ENCODE results near the gene GOLGA6C. TPM values are rescaled to one million over a fixed set of nuclear protein-coding genes. Genes with fewer than 3 reads are reported as not detected.
"Not testable (repeated sequence)": the region's sequence is repeated elsewhere in the genome, so short reads cannot be mapped to it uniquely, and the experiment has no call there.

The GOLGA6C gene, protein sequence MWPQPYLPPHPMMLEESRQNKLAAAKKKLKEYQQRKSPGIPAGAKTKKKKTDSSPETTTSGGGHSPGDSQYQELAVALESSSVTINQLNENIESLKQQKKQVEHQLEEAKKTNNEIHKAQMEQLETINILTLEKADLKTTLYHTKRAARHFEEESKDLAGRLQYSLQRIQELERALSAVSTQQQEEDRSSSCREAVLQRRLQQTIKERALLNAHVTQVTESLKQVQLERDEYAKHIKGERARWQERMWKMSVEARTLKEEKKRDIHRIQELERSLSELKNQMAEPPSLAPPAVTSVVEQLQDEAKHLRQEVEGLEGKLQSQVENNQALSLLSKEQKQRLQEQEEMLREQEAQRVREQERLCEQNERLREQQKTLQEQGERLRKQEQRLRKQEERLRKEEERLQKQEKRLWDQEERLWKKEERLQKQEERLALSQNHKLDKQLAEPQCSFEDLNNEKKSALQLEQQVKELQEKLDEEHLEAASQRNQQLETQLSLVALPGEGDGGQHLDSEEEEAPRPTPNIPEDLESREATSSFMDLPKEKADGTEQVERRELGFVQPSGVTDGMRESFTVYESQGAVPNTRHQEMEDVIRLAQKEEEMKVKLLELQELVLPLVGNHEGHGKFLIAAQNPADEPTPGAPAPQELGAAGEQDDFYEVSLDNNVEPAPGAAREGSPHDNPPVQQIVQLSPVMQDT
- total RNA-seq: not detected in 2 replicates

- not testable (repeated sequence) for H4K20me1 ChIP-seq (ENCODE audit: insufficient read depth, low read length); H3K9me3 ChIP-seq (ENCODE audit: low read depth, low read length); H3K4me1 ChIP-seq (ENCODE audit: insufficient read depth, low read length); H3K27ac ChIP-seq (ENCODE audit: low read depth, low read length); H3K36me3 ChIP-seq (ENCODE audit: insufficient read depth, low read length); H3K4me3 ChIP-seq (ENCODE audit: insufficient read depth, low read length); H3K4me2 ChIP-seq (ENCODE audit: insufficient read depth, low read length); DNase-seq (ENCODE audit: insufficient read length, low spot score, missing footprints); H3K79me2 ChIP-seq (ENCODE audit: insufficient read depth, low read length); H2AFZ ChIP-seq (ENCODE audit: low read length); H3K27me3 ChIP-seq (ENCODE audit: insufficient read depth, low read length)
These were observed at the start of gene GOLGA6C for GRCh38 chr15:75258034-75258433. Gene GOLGA6C, plus strand, starts transcription at chr15:75258334. Its CDS starts 265 bp downstream, at chr15:75258599.

GRCh38 chr15:75208501-75209288 lies 49.4 kb upstream of the GOLGA6C start:
- Histone ChIP-seq H3K4me2 (ENCODE audit: insufficient read depth, low read length) (no peak overlapping the region), H3K27me3 (ENCODE audit: insufficient read depth, low read length) (no peaks in the 10 kb centered on the region), H2AFZ (ENCODE audit: low read length) (no peak overlapping the region), H3K79me2 (ENCODE audit: insufficient read depth, low read length) (peaks cover 96% of the 10 kb centered on the region), H3K4me1 (ENCODE audit: insufficient read depth, low read length) (peaks cover 10% of the 10 kb centered on the region), H3K4me3 (ENCODE audit: insufficient read depth, low read length) (no peak overlapping the region), H3K36me3 (ENCODE audit: insufficient read depth, low read length) (peaks cover 58% of the 10 kb centered on the region), H3K27ac (ENCODE audit: low read depth, low read length) (no peak overlapping the region), H4K20me1 (ENCODE audit: insufficient read depth, low read length) (peaks cover 77% of the 10 kb centered on the region), H3K9me3 (ENCODE audit: low read depth, low read length) (no peaks in the 10 kb centered on the region)
- DNase-seq (ENCODE audit: insufficient read length, low spot score, missing footprints): no peak
- TF ChIP-seq CTCF (IDR thresholded peaks at IDR 0.05; ENCODE audit: extremely low read depth, low read depth, low read length): no peak

GRCh38 chr15:75209289-75209676 lies 48.9 kb upstream of the GOLGA6C start:
- H3K27me3 ChIP-seq (ENCODE audit: insufficient read depth, low read length): no peaks in the 10 kb centered on the region
- no peak for DNase-seq (ENCODE audit: insufficient read length, low spot score, missing footprints)
- no peak overlapping the region for H3K27ac ChIP-seq (ENCODE audit: low read depth, low read length)
- no peak overlapping the region for H3K4me2 ChIP-seq (ENCODE audit: insufficient read depth, low read length)
- TF ChIP-seq CTCF (IDR thresholded peaks at IDR 0.05; ENCODE audit: extremely low read depth, low read depth, low read length): no peak
- H3K79me2 ChIP-seq (ENCODE audit: insufficient read depth, low read length): peaks cover 90% of the 10 kb centered on the region
- peaks cover 72% of the 10 kb centered on the region for H4K20me1 ChIP-seq (ENCODE audit: insufficient read depth, low read length)
- H3K9me3 ChIP-seq (ENCODE audit: low read depth, low read length): no peaks in the 10 kb centered on the region
- H3K4me3 ChIP-seq (ENCODE audit: insufficient read depth, low read length): no peak overlapping the region
- peaks cover 58% of the 10 kb centered on the region for H3K36me3 ChIP-seq (ENCODE audit: insufficient read depth, low read length)
- no peak overlapping the region for H2AFZ ChIP-seq (ENCODE audit: low read length)
- H3K4me1 ChIP-seq (ENCODE audit: insufficient read depth, low read length): peaks cover 4% of the 10 kb centered on the region

DNA sequence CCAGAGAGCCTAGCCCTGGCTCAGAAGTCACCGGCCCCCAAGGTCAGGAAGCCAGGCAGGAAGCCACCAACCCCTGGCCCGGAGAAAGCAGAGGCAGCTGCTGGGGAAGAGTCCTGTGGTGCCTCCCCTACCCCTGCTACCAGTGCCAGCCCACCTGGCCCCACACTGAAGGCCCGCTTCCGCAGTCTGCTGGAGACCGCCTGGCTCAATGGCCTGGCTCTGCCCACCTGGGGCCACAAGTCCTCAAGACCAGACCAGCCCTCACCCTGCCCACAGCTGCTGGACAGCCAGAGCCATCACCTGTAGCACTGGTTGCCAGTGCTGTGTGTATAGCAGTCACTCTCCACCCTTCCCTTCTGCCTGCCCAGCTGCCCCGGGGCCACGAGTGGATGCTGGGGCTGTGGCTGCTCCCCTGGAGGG lies 47.3 kb upstream of the GOLGA6C start:
- peaks cover 66% of the 10 kb centered on the region for H4K20me1 ChIP-seq (ENCODE audit: insufficient read depth, low read length)
- TF ChIP-seq CTCF (IDR thresholded peaks at IDR 0.05; ENCODE audit: extremely low read depth, low read depth, low read length): no peak

More for the DNA sequence above, 47.3 kb upstream of the GOLGA6C start:
- no peaks in the 10 kb centered on the region for H3K9me3 ChIP-seq (ENCODE audit: low read depth, low read length)
- no peak overlapping the region for H2AFZ ChIP-seq (ENCODE audit: low read length)
- no peaks in the 10 kb centered on the region for H3K27me3 ChIP-seq (ENCODE audit: insufficient read depth, low read length)
- H3K36me3 ChIP-seq (ENCODE audit: insufficient read depth, low read length): peaks cover 58% of the 10 kb centered on the region
- DNase-seq (ENCODE audit: insufficient read length, low spot score, missing footprints): no peak
- H3K27ac ChIP-seq (ENCODE audit: low read depth, low read length): no peak overlapping the region
- H3K79me2 ChIP-seq (ENCODE audit: insufficient read depth, low read length): peaks cover 75% of the 10 kb centered on the region
- H3K4me1 ChIP-seq (ENCODE audit: insufficient read depth, low read length): no peaks in the 10 kb centered on the region
- H3K4me3 ChIP-seq (ENCODE audit: insufficient read depth, low read length): no peak overlapping the region
- H3K4me2 ChIP-seq (ENCODE audit: insufficient read depth, low read length): no peak overlapping the region

Measured in osteoblast (primary cell).